Fibroblast of pulmonary artery (primary cell): ENCODE results near the gene TIGD3.
A peak's percentile ranks its signal among the peaks of the same experiment; 100 is the strongest.

Experiments
- DNase-seq: peaks from one replicate; pipeline ENCODE4 v3.0.0-alpha.2; 2010; ENCODE audit warnings: low read depth
- H3K4me3 ChIP-seq: replicated peaks from 2 replicates; pipeline ENCODE4 v1.5.1; 2011; ENCODE audit warnings: low read depth, mild to moderate bottlenecking, control low read depth, low read length, moderate library complexity
- CTCF ChIP-seq: IDR thresholded peaks from 2 replicates; pipeline ENCODE4 v1.5.1; 2011; ENCODE audit warnings: mild to moderate bottlenecking, control low read depth, low read length, inconsistent platforms; ENCODE audit errors: missing control alignments

Gene TIGD3

GRCh38 chr11:65381716-65382032, 27.1 kb downstream of the TIGD3 start:
- DNase-seq = no peak
- peak overlapping the region; percentile 44 for H3K4me3 ChIP-seq
- TF ChIP-seq CTCF = no peak

- TF ChIP-seq CTCF = peak; percentile 63
- peak within 1 kb of the TSS; percentile 44 for H3K4me3 ChIP-seq
- DNase-seq = peak; percentile 99
Measured at GRCh38 chr11:65382033-65382803, 27.7 kb downstream of the TIGD3 start, which contains the start of gene SLC25A45. Gene SLC25A45, minus strand, starts transcription at chr11:65382646. Its CDS starts 695 bp downstream, at chr11:65381951.

- DNase-seq = no peak
- TF ChIP-seq CTCF = no peak
- peak overlapping the region; percentile 32 for H3K4me3 ChIP-seq
Measured at GRCh38 chr11:65382804-65383368, 28.3 kb downstream of the TIGD3 start.

- DNase-seq = no peak
- no peak overlapping the region for H3K4me3 ChIP-seq
- no peak for TF ChIP-seq CTCF
Measured at GRCh38 chr11:65383778-65384177, 29.2 kb downstream of the TIGD3 start.

- H3K4me3 ChIP-seq = no peak overlapping the region
- no peak for TF ChIP-seq CTCF
- peak; percentile 66 for DNase-seq
Measured at GRCh38 chr11:65384301-65384889, 29.8 kb downstream of the TIGD3 start.

- DNase-seq = peak; percentile 77
- peak within 1 kb of the TSS; percentile 87 for H3K4me3 ChIP-seq
- TF ChIP-seq CTCF = no peak
Measured at GRCh38 chr11:65386307-65387140, 32.0 kb downstream of the TIGD3 start, which contains the start of gene FRMD8. Gene FRMD8, plus strand, starts transcription at chr11:65386637. Its CDS starts 400 bp downstream, at chr11:65387037.
